ENCODE measurements around the gene ANKRD11. TPM values are rescaled to one million over a fixed set of nuclear protein-coding genes. Genes with fewer than 3 reads are reported as not detected.

The ANKRD11 gene
- polyA plus RNA-seq, 1 donor (not counting 4 experiments of a cell fraction or from before 2014, with no cell fraction given) = 30.1 TPM

DNA sequence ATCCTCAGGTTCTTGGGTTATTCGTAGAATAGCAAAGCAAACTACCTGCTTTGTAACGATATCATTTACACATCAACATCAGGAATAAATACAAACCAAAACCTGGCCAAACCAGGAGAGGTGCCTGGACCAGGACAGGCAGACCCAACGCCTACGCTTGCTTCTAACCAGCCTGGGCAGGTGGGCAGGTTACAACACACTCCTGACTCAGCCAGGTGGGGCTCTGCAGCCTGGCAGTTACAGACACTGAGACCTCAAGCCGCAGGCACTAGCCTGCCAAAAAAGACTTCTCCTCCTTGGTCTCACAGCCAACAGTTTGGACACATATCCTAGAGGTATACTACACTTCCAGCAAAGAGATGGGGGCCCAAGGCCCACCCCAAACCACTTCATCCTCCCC is 14.0 kb downstream of the ANKRD11 start:
- H3K27me3 ChIP-seq (ENCODE audit: control insufficient read depth, extremely low read depth, insufficient read depth, low read length) = no peaks in the 10 kb centered on the region
- TF ChIP-seq, protein P1, sequence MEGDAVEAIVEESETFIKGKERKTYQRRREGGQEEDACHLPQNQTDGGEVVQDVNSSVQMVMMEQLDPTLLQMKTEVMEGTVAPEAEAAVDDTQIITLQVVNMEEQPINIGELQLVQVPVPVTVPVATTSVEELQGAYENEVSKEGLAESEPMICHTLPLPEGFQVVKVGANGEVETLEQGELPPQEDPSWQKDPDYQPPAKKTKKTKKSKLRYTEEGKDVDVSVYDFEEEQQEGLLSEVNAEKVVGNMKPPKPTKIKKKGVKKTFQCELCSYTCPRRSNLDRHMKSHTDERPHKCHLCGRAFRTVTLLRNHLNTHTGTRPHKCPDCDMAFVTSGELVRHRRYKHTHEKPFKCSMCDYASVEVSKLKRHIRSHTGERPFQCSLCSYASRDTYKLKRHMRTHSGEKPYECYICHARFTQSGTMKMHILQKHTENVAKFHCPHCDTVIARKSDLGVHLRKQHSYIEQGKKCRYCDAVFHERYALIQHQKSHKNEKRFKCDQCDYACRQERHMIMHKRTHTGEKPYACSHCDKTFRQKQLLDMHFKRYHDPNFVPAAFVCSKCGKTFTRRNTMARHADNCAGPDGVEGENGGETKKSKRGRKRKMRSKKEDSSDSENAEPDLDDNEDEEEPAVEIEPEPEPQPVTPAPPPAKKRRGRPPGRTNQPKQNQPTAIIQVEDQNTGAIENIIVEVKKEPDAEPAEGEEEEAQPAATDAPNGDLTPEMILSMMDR (optimal IDR thresholded peaks at IDR 0.05 in 1 of 3, IDR thresholded peaks at IDR 0.05 in 1 of 3, conservative IDR thresholded peaks at IDR 0.05 in 1 of 3; ENCODE audit: extremely low read depth in 1 of 3, insufficient read depth in 2 of 3, low read length in 3 of 3) = no peak
- TF ChIP-seq EZH2 (IDR thresholded peaks at IDR 0.05; ENCODE audit: low read length) = no peak
- H3K4me1 ChIP-seq (ENCODE audit: control insufficient read depth, extremely low read depth, insufficient read depth, low read length) = peaks cover 84% of the 10 kb centered on the region
- DNase-seq (ENCODE audit: low read depth, low spot score) (no peak), FAIRE-seq (peak; percentile 95)
- peaks cover 87% of the 10 kb centered on the region for H3K79me2 ChIP-seq (ENCODE audit: control insufficient read depth, insufficient read depth, low read length)
- H2AFZ ChIP-seq (ENCODE audit: control insufficient read depth, low read length) = no peak overlapping the region
- H3K36me3 ChIP-seq (ENCODE audit: control insufficient read depth in 2 of 2, extremely low read depth in 1 of 2, insufficient read depth in 2 of 2, low read length in 2 of 2) = peaks cover 0 to 21% of the 10 kb centered on the region in 2 experiments
- H4K20me1 ChIP-seq (ENCODE audit: control insufficient read depth, extremely low read depth, insufficient read depth, low read length) = peaks cover 74% of the 10 kb centered on the region
- H3K9me1 ChIP-seq (ENCODE audit: control insufficient read depth, extremely low read depth, insufficient read depth, low read length) = peaks cover 18% of the 10 kb centered on the region
- peak overlapping the region; percentile 84 for H3K4me2 ChIP-seq (ENCODE audit: control insufficient read depth, extremely low read depth, insufficient read depth, low read depth, low read length)
- dilution Hi-C loops (cut with MboI; ENCODE audit: extremely low pct_ligation_motif_present, low sequenced_read_pairs) = no loop called here
- peak overlapping the region; percentile 96 for H3K27ac ChIP-seq (ENCODE audit: control insufficient read depth, insufficient read depth, low read length)
- peak overlapping the region; percentile 75 for H3K9ac ChIP-seq (ENCODE audit: control insufficient read depth, extremely low read depth, insufficient read depth, low read length)
- H3K4me3 ChIP-seq (ENCODE audit: control insufficient read depth in 2 of 3, extremely low read depth in 1 of 3, insufficient read depth in 2 of 3, low read depth in 1 of 3, low read length in 3 of 3) = peak overlapping the region in 2 of 3 experiments; percentile 29 to 56
- H3K9me3 ChIP-seq (ENCODE audit: control insufficient read depth, low read depth, low read length) = no peaks in the 10 kb centered on the region

DNA sequence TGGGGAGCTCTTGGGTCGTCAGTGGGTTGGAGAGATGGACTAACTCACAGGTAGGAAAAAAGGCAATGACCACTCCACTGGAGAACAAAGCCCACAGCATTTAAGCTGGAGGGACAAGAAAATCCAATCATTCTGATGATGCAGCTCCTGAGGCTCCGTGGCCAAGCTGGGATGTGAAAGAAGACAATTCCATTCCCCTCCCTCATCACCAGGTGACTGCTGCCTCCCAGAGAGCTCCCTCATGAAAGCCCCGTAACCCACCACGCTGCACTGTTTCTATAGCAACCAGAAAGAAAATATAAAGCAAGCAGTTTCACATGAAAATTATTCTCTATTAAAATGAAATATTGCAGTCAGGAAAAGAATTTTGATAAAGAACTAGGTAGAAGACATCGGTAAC is 15.2 kb downstream of the ANKRD11 start:
- DNase-seq (ENCODE audit: low read depth, low spot score) = no peak
- Histone ChIP-seq H4K20me1 (ENCODE audit: control insufficient read depth, extremely low read depth, insufficient read depth, low read length) (peaks cover 71% of the 10 kb centered on the region), H3K27ac (ENCODE audit: control insufficient read depth, insufficient read depth, low read length) (peak overlapping the region; percentile 96), H3K4me1 (ENCODE audit: control insufficient read depth, extremely low read depth, insufficient read depth, low read length) (peaks cover 82% of the 10 kb centered on the region), H3K79me2 (ENCODE audit: control insufficient read depth, insufficient read depth, low read length) (peaks cover 88% of the 10 kb centered on the region), H3K9me3 (ENCODE audit: control insufficient read depth, low read depth, low read length) (no peaks in the 10 kb centered on the region), H3K9ac (ENCODE audit: control insufficient read depth, extremely low read depth, insufficient read depth, low read length) (no peak overlapping the region), H2AFZ (ENCODE audit: control insufficient read depth, low read length) (no peak overlapping the region), H3K4me2 (ENCODE audit: control insufficient read depth, extremely low read depth, insufficient read depth, low read depth, low read length) (no peak overlapping the region), H3K27me3 (ENCODE audit: control insufficient read depth, extremely low read depth, insufficient read depth, low read length) (no peaks in the 10 kb centered on the region), H3K9me1 (ENCODE audit: control insufficient read depth, extremely low read depth, insufficient read depth, low read length) (peaks cover 10% of the 10 kb centered on the region), H3K36me3 (ENCODE audit: control insufficient read depth in 2 of 2, extremely low read depth in 1 of 2, insufficient read depth in 2 of 2, low read length in 2 of 2) (peaks cover 1 to 16% of the 10 kb centered on the region in 2 experiments), H3K4me3 (ENCODE audit: control insufficient read depth in 2 of 3, extremely low read depth in 1 of 3, insufficient read depth in 2 of 3, low read depth in 1 of 3, low read length in 3 of 3) (no peak overlapping the region)
- dilution Hi-C loops (cut with MboI; ENCODE audit: extremely low pct_ligation_motif_present, low sequenced_read_pairs) = no loop called here
- TF ChIP-seq, protein P1 (optimal IDR thresholded peaks at IDR 0.05 in 1 of 3, IDR thresholded peaks at IDR 0.05 in 1 of 3, conservative IDR thresholded peaks at IDR 0.05 in 1 of 3; ENCODE audit: extremely low read depth in 1 of 3, insufficient read depth in 2 of 3, low read length in 3 of 3) = no peak
- TF ChIP-seq EZH2 (IDR thresholded peaks at IDR 0.05; ENCODE audit: low read length) = no peak
- FAIRE-seq = no peak
